SK-N-SH treated with all-trans-retinoic acid at 6 μM for 48 hours (cell line): ENCODE measurements around the gene CNN1.

Experiments used
- ATAC-seq: fragments of 200-7000 bp; cut with Tn5 transposase; 3 replicates; pipeline ENCODE4 v1.9.1; 2020; ENCODE audit warnings: mild to moderate bottlenecking, moderate library complexity
- ARNTL ChIP-seq: fragments of 450-650 bp; formaldehyde crosslinking; IDR thresholded peaks from 2 replicates; pipeline ENCODE4 v1.5.0; 2020; ENCODE audit warnings: low read depth, mild to moderate bottlenecking, moderate library complexity, borderline replicate concordance
- BACH2 ChIP-seq: fragments of 250-450 bp; sonication (Bioruptor Pico); IDR thresholded peaks from 2 replicates; pipeline ENCODE4 v1.9.0; 2021; ENCODE audit warnings: mild to moderate bottlenecking, borderline replicate concordance
- CSDC2 ChIP-seq: fragments of 250-450 bp; sonication (Bioruptor Pico); IDR thresholded peaks from 2 replicates; pipeline ENCODE4 v1.5.0; 2020; ENCODE audit warnings: mild to moderate bottlenecking, moderate library complexity
- CSRNP3 ChIP-seq: fragments of 250-450 bp; sonication (Bioruptor Pico); IDR thresholded peaks from 2 replicates; pipeline ENCODE4 v1.5.1; 2021; ENCODE audit warnings: mild to moderate bottlenecking, moderate library complexity
- ESRRG ChIP-seq: fragments of 250-450 bp; sonication (Bioruptor Pico); IDR thresholded peaks from 2 replicates; pipeline ENCODE4 v1.6.1; 2021; ENCODE audit warnings: mild to moderate bottlenecking
- GLIS3 ChIP-seq: fragments of 250-450 bp; sonication (Bioruptor Pico); IDR thresholded peaks from 2 replicates; pipeline ENCODE4 v1.5.0; 2020; ENCODE audit warnings: mild to moderate bottlenecking, moderate library complexity
- ISL1 ChIP-seq: fragments of 250-450 bp; sonication (Bioruptor Pico); IDR thresholded peaks from 2 replicates; pipeline ENCODE4 v2.1.2; 2022; ENCODE audit warnings: mild to moderate bottlenecking, moderate library complexity
- OSR1 ChIP-seq: fragments of 250-450 bp; sonication (Bioruptor Pico); IDR thresholded peaks from 2 replicates; pipeline ENCODE4 v1.8.0; 2022; ENCODE audit warnings: moderate library complexity, mild to moderate bottlenecking, inconsistent platforms
- PATZ1 ChIP-seq: fragments of 250-450 bp; sonication (Bioruptor Pico); IDR thresholded peaks from 2 replicates; pipeline ENCODE4 v1.8.0; 2020; ENCODE audit warnings: mild to moderate bottlenecking, moderate library complexity, borderline replicate concordance
- POU6F1 ChIP-seq: fragments of 250-450 bp; sonication (Bioruptor Pico); IDR thresholded peaks from 2 replicates; pipeline ENCODE4 v1.8.0; 2021; ENCODE audit warnings: low read depth, mild to moderate bottlenecking, moderate library complexity, borderline replicate concordance
- PPARA ChIP-seq: fragments of 250-450 bp; sonication (Bioruptor Pico); IDR thresholded peaks from 2 replicates; pipeline ENCODE4 v1.5.0; 2020; ENCODE audit warnings: mild to moderate bottlenecking, borderline replicate concordance
- RARB ChIP-seq: fragments of 250-450 bp; sonication (Bioruptor Pico); IDR thresholded peaks from 2 replicates; pipeline ENCODE4 v1.8.0; 2021; ENCODE audit warnings: mild to moderate bottlenecking, moderate library complexity
- SNAI2 ChIP-seq: fragments of 250-450 bp; sonication (Bioruptor Pico); IDR thresholded peaks from 2 replicates; pipeline ENCODE4 v1.5.0; 2020; ENCODE audit warnings: mild to moderate bottlenecking, moderate library complexity
- TCF4 ChIP-seq: fragments of 250-450 bp; sonication (Bioruptor Pico); IDR thresholded peaks from 2 replicates; pipeline ENCODE4 v1.8.0; 2021; ENCODE audit warnings: mild to moderate bottlenecking, moderate library complexity, borderline replicate concordance
- TOX ChIP-seq: fragments of 250-450 bp; sonication (Bioruptor Pico); IDR thresholded peaks from 2 replicates; pipeline ENCODE4 v1.8.0; 2021; ENCODE audit warnings: mild to moderate bottlenecking, moderate library complexity, borderline replicate concordance
- TSHZ2 ChIP-seq: fragments of 250-450 bp; sonication (Bioruptor Pico); IDR thresholded peaks from 2 replicates; pipeline ENCODE4 v1.5.0; 2020; ENCODE audit warnings: mild to moderate bottlenecking, moderate library complexity
- ZFP3 ChIP-seq: fragments of 250-450 bp; sonication (Bioruptor Pico); IDR thresholded peaks from 2 replicates; pipeline ENCODE4 v1.5.0; 2020; ENCODE audit warnings: mild to moderate bottlenecking, moderate library complexity
- ZFP30 ChIP-seq: fragments of 450-650 bp; formaldehyde crosslinking; IDR thresholded peaks from 2 replicates; pipeline ENCODE4 v1.5.0; 2022; ENCODE audit warnings: mild to moderate bottlenecking, moderate library complexity
- ZNF565 ChIP-seq: fragments of 450-650 bp; formaldehyde crosslinking; conservative IDR thresholded peaks from 2 replicates; pipeline ENCODE4 v1.5.0; 2020; ENCODE audit warnings: low read depth, mild to moderate bottlenecking, moderate library complexity
- ZNF70 ChIP-seq: fragments of 450-650 bp; formaldehyde crosslinking; IDR thresholded peaks from 2 replicates; pipeline ENCODE4 v1.5.0; 2020; ENCODE audit warnings: mild to moderate bottlenecking, moderate library complexity
- ZNF8 ChIP-seq: fragments of 450-650 bp; formaldehyde crosslinking; IDR thresholded peaks from 2 replicates; pipeline ENCODE4 v1.5.0; 2020; ENCODE audit warnings: mild to moderate bottlenecking, moderate library complexity

The CNN1 gene

GRCh38 chr19:11541238-11541637 is 2.6 kb downstream of the CNN1 start:
- TF ChIP-seq TCF4 (no peak), ISL1 (CRISPR knock-in tag) (no peak), ZNF70 (CRISPR knock-in tag) (no peak), TOX (CRISPR knock-in tag) (no peak), ZFP3 (no peak), PPARA (CRISPR knock-in tag) (no peak), ARNTL (CRISPR knock-in tag) (no peak), PATZ1 (CRISPR knock-in tag) (no peak)
- TF ChIP-seq, all 23 proteins: peak for 0
- no peak for ATAC-seq

GRCh38 chr19:11547929-11548700 is 9.5 kb downstream of the CNN1 start:
- no peak for TF ChIP-seq TCF4
- TF ChIP-seq TSHZ2 (CRISPR knock-in tag), result no peak
- no peak for TF ChIP-seq OSR1 (CRISPR knock-in tag)
- no peak for TF ChIP-seq GLIS3 (CRISPR knock-in tag)
- no peak for TF ChIP-seq ZFP3
- TF ChIP-seq RARB, result no peak
- no peak for TF ChIP-seq POU6F1
- no peak for TF ChIP-seq CSRNP3
- no peak for TF ChIP-seq ZFP30 (CRISPR knock-in tag)
- no peak for TF ChIP-seq SNAI2 (CRISPR knock-in tag)
- TF ChIP-seq PPARA (CRISPR knock-in tag), result no peak
- TF ChIP-seq TOX (CRISPR knock-in tag), result no peak
- TF ChIP-seq PATZ1 (CRISPR knock-in tag), result no peak
- no peak for TF ChIP-seq ISL1 (CRISPR knock-in tag)
- TF ChIP-seq ZNF70 (CRISPR knock-in tag), result no peak
- TF ChIP-seq ZNF565, result no peak
- TF ChIP-seq ZNF8, result no peak
- no peak for ATAC-seq

GRCh38 chr19:11549386-11549953 is 10.8 kb downstream of the CNN1 start:
- ATAC-seq, result no peak
- no peak for TF ChIP-seq ZFP30 (CRISPR knock-in tag)
- TF ChIP-seq CSDC2 (CRISPR knock-in tag), result no peak
- no peak for TF ChIP-seq TCF4
- TF ChIP-seq ZFP3, result no peak
- no peak for TF ChIP-seq ESRRG
- TF ChIP-seq BACH2 (CRISPR knock-in tag), result no peak
- no peak for TF ChIP-seq POU6F1
- TF ChIP-seq RARB, result no peak
- TF ChIP-seq GLIS3 (CRISPR knock-in tag), result no peak
- no peak for TF ChIP-seq TSHZ2 (CRISPR knock-in tag)
- TF ChIP-seq TOX (CRISPR knock-in tag), result no peak
